HG03064 (cell line): ENCODE measurements around the gene DENND1C.
A peak's percentile ranks its signal among the peaks of the same experiment; 100 is the strongest.
"Not testable (repeated sequence)": the region's sequence is repeated elsewhere in the genome, so short reads cannot be mapped to it uniquely, and the experiment has no call there.

Experiments
- ATAC-seq: cut with Tn5 transposase; IDR thresholded peaks from one replicate; pipeline ENCODE4 v1.9.1; 2021; ENCODE audit warnings: low read depth; ENCODE audit not compliant: unreplicated experiment

Gene DENND1C

DNA sequence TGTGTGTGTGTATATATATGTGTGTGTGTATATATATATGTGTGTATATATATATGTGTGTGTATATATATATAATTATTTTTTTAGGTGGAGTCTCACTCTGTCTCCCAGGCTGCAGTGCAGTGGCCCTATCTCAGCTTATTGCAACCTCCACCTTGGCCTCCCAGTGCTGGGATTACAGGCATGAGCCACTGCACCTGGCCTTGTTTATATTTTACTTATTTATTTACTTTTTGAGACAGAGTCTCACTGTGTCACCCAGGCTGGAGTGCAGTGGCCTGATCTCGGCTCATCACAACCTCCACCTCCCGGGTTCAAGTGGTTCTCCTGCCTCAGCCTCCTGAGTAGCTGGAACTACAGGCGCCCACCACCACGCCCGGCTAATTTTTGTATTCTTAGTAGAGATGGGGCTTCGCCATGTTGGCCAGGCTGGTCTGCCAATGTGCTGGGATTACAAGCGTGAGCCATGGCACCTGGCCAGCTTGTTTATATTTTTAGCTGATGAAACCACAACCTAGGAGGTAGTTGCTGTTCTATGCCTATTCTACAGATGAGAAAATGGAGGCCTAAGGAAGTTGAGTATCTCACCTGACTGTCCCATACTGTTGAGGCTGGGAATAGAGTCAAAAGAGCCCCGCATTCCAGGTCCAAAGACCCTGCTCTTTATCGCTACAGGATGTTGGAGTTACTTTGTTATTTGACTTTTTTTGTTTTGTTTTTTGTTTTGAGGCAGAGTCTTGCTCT lies 26.6 kb upstream of the DENND1C start:
- ATAC-seq: not testable (repeated sequence)

DNA sequence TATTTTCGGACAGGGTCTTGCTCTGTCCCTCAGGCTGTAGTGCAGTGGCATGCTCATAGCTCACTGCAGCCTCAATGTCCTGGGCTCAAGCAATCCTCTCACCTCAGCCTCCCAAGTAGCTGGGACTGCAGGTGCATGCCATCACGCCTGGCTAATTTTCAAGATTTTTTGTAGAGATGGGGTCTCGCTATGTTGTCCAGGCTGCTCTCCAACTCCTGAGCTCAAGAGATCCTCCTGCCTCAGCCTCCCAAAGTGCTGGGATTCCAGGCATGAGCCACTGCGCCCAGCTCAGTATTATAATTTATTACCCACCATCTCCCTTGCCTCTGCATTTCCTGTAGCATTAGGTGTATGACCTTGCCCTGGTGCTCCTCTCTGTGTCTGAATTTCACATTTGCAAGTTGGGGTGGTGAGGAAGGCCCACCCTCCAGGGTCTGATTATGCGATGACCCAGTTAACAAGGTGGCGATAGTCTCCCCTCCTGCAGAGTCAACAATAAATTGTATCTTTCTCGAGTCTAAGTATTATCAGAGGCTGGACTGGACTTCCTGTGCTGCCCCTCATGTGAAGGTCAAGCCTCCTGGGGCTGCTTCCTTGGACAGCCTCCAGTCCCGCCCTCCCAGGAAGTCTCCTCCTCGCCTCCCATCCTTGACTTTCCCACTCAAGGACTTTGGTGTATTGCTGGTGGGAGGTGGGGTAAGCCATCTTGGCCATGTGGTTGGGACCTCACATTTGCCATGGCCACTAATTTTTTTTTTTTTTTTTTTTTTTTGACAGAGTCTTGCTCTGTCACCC lies 22.0 kb upstream of the DENND1C start:
- no peak for ATAC-seq

GRCh38 chr19:6501740-6502648 lies 20.4 kb upstream of the DENND1C start, which contains the start of gene TUBB4A:
Gene TUBB4A (minus strand): TSS chr19:6502309. CDS start chr19:6502212, 97 bp downstream.
- no peak for ATAC-seq

- no peak for ATAC-seq
Measured at GRCh38 chr19:6500837-6501739, 19.5 kb upstream of the DENND1C start.

GRCh38 chr19:6499052-6499790 lies 17.6 kb upstream of the DENND1C start:
- no peak for ATAC-seq

GRCh38 chr19:6498294-6499036 lies 16.9 kb upstream of the DENND1C start:
- no peak for ATAC-seq

DNA sequence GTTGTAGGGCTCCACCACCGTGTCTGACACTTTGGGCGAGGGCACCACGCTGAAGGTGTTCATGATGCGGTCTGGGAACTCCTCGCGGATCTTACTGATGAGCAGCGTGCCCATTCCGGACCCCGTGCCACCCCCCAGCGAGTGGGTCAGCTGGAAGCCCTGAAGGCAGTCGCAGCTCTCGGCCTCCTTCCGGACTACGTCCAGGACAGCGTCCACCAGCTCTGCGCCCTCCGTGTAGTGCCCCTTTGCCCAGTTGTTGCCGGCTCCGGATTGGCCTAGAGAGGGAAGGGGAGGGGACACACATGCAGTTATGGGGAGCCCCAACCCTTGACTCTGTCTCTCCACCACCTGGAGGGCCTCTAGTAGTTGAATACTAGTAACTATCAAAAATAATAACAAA lies 14.4 kb upstream of the DENND1C start:
- ATAC-seq: no peak

- no peak for ATAC-seq
Measured at GRCh38 chr19:6494438-6495036, 12.9 kb upstream of the DENND1C start.

- no peak for ATAC-seq
Measured at GRCh38 chr19:6491802-6492592, 10.4 kb upstream of the DENND1C start.

DNA sequence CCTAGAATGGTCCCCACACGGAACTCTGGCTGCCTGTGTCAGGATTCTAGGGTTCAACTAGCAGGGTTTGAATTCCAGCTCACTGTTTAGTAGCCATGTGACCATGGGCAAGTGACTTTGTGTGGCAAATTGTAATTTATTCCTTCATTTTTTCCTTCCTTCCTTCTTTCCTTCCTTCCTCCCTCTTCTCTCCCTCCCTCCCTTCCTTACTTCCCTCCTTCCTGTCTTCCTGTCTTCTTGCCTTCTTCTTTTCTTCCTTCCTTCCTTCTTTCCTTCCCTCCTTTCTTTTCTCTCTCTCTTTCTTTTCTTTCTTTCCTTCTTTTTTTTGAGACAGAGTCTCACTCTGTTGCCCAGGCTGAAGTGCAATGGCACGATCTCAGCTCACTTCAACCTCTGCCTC lies 8.5 kb upstream of the DENND1C start:
- ATAC-seq: no peak

GRCh38 chr19:6489278-6490061 lies 7.9 kb upstream of the DENND1C start:
- ATAC-seq: no peak

GRCh38 chr19:6484831-6485230 lies 3.2 kb upstream of the DENND1C start:
- ATAC-seq: no peak

DNA sequence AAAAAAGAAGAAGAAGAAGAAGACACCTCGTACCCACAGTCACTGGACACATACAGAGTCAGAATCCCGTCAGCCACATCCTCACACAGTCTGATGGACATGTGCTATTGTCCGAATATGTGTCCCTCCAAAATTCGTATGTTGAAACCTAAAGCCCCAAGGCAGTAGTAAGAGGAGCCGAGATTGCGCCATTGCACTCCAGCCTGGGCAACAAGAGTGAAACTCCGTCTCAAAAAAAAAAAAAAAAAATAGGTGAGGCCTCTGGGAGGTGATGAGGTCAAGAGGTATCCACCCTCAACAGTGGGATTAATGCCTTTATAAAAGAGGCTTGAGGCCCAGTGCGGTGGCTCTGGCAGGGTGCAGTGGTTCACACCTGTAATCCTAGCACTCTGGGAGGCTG lies 2.6 kb upstream of the DENND1C start:
- ATAC-seq: no peak

- ATAC-seq: no peak
Measured at GRCh38 chr19:6483235-6483634, 1.6 kb upstream of the DENND1C start.

- ATAC-seq: no peak
Measured at GRCh38 chr19:6482343-6482686, 728 bp upstream of the DENND1C start.

DNA sequence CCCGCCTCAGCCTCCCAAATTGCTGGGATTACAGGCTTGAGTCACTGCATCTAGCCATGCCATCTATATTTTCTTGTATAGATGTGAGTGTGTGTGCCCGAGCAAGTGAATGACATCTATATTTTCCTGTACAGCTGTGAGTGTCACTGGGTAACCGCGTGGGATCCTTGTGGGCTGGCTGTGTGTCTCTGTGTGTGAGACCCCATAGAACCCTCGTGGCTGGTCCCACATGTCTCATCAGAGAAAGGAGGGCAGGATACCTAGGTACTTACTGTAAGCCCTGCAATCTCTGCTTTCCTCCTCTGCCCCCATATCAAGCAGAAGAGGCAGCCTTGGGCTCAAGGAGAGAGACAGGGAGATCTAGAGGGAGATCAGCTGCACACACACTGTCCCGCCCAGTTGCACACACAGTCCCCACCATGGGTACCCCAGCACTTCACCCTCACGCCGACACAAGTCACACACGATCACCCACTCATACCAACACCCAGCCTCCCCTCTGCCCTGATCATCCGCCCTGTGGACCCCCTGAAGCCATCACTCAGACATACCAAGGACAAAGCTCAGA lies 655 bp downstream of the DENND1C start:
- ATAC-seq: peak; percentile 7
